HG02840 (cell line): ENCODE results near the gene AEBP2.
"Not testable (repeated sequence)": the region's sequence is repeated elsewhere in the genome, so short reads cannot be mapped to it uniquely, and the experiment has no call there.

Source experiments
- ATAC-seq: cut with Tn5 transposase; IDR thresholded peaks from one replicate; pipeline ENCODE4 v1.9.1; 2021; ENCODE audit warnings: mild to moderate bottlenecking, moderate library complexity, moderate number of reproducible peaks; ENCODE audit not compliant: unreplicated experiment, low FRiP score

AEBP2 gene

GRCh38 chr12:19453961-19454360, 14.7 kb downstream of the AEBP2 start:
- ATAC-seq, result no peak

- no peak for ATAC-seq
Observed at GRCh38 chr12:19454837-19455236, 15.5 kb downstream of the AEBP2 start.

GRCh38 chr12:19456176-19456575, 16.9 kb downstream of the AEBP2 start:
- ATAC-seq, result no peak

- ATAC-seq, result no peak
Observed at GRCh38 chr12:19457561-19457960, 18.3 kb downstream of the AEBP2 start.

GRCh38 chr12:19458733-19459132, 19.4 kb downstream of the AEBP2 start:
- no peak for ATAC-seq

- no peak for ATAC-seq
Observed at GRCh38 chr12:19461999-19462398, 22.7 kb downstream of the AEBP2 start.

- no peak for ATAC-seq
Observed at GRCh38 chr12:19462406-19462805, 23.1 kb downstream of the AEBP2 start.

GRCh38 chr12:19464192-19464580, 24.9 kb downstream of the AEBP2 start:
- no peak for ATAC-seq

- no peak for ATAC-seq
Observed at GRCh38 chr12:19465711-19466110, 26.4 kb downstream of the AEBP2 start.

- no peak for ATAC-seq
Observed at GRCh38 chr12:19474147-19474546, 34.9 kb downstream of the AEBP2 start.

- not testable (repeated sequence) for ATAC-seq
Observed at GRCh38 chr12:19475884-19476505, 36.7 kb downstream of the AEBP2 start.

- ATAC-seq, result no peak
Observed at GRCh38 chr12:19477071-19477470, 37.8 kb downstream of the AEBP2 start.

GRCh38 chr12:19480459-19480858, 41.2 kb downstream of the AEBP2 start:
- ATAC-seq, result no peak

GRCh38 chr12:19482036-19482435, 42.7 kb downstream of the AEBP2 start:
- ATAC-seq, result no peak

GRCh38 chr12:19482551-19483109, 43.3 kb downstream of the AEBP2 start:
- ATAC-seq, result peak; percentile 58

- no peak for ATAC-seq
Observed at GRCh38 chr12:19483727-19484126, 44.4 kb downstream of the AEBP2 start.

GRCh38 chr12:19484738-19485137, 45.4 kb downstream of the AEBP2 start:
- ATAC-seq, result no peak

GRCh38 chr12:19485240-19485639, 45.9 kb downstream of the AEBP2 start:
- ATAC-seq, result no peak

GRCh38 chr12:19489168-19489567, 49.9 kb downstream of the AEBP2 start:
- ATAC-seq, result no peak

- no peak for ATAC-seq
Observed at GRCh38 chr12:19490908-19491307, 51.6 kb downstream of the AEBP2 start.

- ATAC-seq, result no peak
Observed at GRCh38 chr12:19491863-19492262, 52.6 kb downstream of the AEBP2 start.

- no peak for ATAC-seq
Observed at GRCh38 chr12:19496219-19496878, 57.1 kb downstream of the AEBP2 start.
